PC-9 (cell line): ENCODE results near the gene IL17D.

ENCODE experiments used
- EZH2 ChIP-seq: fragments of 200-600 bp; sonication (generic); IDR thresholded peaks from 2 replicates; pipeline ENCODE4 v1.8.0; 2017; ENCODE audit warnings: antibody characterized with exemption, low read depth
- TF ChIP-seq, protein P1 (sequence below): fragments of 200-600 bp; sonication (generic); conservative IDR thresholded peaks from 2 replicates; pipeline ENCODE4 v1.6.1; 2017; ENCODE audit warnings: mixed run types, antibody characterized with exemption, mild to moderate bottlenecking, moderate library complexity

DNA sequence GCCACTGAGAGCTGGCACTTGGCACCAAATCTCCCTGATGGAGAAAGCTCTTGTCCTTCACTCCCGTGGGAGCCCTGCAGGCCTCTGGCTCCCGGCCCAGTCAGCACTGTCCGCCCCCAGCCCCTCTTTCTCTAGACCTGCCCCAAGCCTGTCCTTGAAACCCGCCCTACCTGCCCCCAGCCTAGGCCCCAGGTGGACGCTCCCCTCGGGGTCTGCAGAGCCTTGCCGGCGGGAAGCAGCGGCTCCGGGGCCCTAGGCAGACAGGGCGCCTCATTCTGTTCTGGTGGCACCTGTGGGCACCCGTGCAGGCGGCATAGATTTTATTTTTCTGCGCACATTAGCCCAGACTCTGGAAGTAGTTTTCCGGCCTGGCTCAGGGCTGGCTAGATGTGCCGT, 17.6 kb downstream of the IL17D start:
- no peak for TF ChIP-seq EZH2
- TF ChIP-seq, protein P1, sequence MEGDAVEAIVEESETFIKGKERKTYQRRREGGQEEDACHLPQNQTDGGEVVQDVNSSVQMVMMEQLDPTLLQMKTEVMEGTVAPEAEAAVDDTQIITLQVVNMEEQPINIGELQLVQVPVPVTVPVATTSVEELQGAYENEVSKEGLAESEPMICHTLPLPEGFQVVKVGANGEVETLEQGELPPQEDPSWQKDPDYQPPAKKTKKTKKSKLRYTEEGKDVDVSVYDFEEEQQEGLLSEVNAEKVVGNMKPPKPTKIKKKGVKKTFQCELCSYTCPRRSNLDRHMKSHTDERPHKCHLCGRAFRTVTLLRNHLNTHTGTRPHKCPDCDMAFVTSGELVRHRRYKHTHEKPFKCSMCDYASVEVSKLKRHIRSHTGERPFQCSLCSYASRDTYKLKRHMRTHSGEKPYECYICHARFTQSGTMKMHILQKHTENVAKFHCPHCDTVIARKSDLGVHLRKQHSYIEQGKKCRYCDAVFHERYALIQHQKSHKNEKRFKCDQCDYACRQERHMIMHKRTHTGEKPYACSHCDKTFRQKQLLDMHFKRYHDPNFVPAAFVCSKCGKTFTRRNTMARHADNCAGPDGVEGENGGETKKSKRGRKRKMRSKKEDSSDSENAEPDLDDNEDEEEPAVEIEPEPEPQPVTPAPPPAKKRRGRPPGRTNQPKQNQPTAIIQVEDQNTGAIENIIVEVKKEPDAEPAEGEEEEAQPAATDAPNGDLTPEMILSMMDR = no peak
